Astrocyte (in vitro differentiated cells and primary cell): ENCODE data around the gene MCM3AP. TPM values are rescaled to one million over a fixed set of nuclear protein-coding genes. Genes with fewer than 3 reads are reported as not detected.

Experiments used
- DNase-seq: peaks from one replicate; pipeline ENCODE4 v3.0.0-alpha.2; 2010; ENCODE audit warnings: low read depth
- FAIRE-seq: peaks from 2 replicates; lab custom pipeline; 2011; peaks lifted over from hg19 to GRCh38; lab: Jason Lieb, UNC
- H2AFZ ChIP-seq: 2 replicates; pipeline ENCODE4 v1.6.0; 2012; ENCODE audit warnings: low read depth, low read length, inconsistent platforms
- H3K27ac ChIP-seq: 2 replicates; pipeline ENCODE4 v1.5.1; 2011; ENCODE audit warnings: low read depth, low read length, inconsistent platforms
- H3K27me3 ChIP-seq: 2 replicates; pipeline ENCODE4 v1.6.0; 2011; ENCODE audit warnings: low read length, inconsistent platforms; ENCODE audit not compliant: insufficient read depth
- H3K36me3 ChIP-seq: 2 replicates; pipeline ENCODE4 v1.5.1; 2011; ENCODE audit warnings: low read length, inconsistent platforms; ENCODE audit not compliant: insufficient read depth
- H3K4me1 ChIP-seq: 2 replicates; pipeline ENCODE4 v1.5.1; 2011; ENCODE audit warnings: low read length, inconsistent platforms; ENCODE audit not compliant: insufficient read depth
- H3K4me2 ChIP-seq: 2 replicates; pipeline ENCODE4 v1.6.0; 2012; ENCODE audit warnings: low read length, inconsistent platforms
- H3K4me3 ChIP-seq: 2 replicates; pipeline ENCODE4 v1.5.1; 2011; ENCODE audit warnings: low read depth, mild to moderate bottlenecking, low read length, inconsistent platforms; ENCODE audit not compliant: insufficient read depth
- H3K79me2 ChIP-seq: 2 replicates; pipeline ENCODE4 v1.6.0; 2012; ENCODE audit warnings: mild to moderate bottlenecking, low read length, inconsistent platforms; ENCODE audit not compliant: insufficient read depth
- H3K9ac ChIP-seq: 2 replicates; pipeline ENCODE4 v1.6.0; 2012; ENCODE audit warnings: mild to moderate bottlenecking, low read length, inconsistent platforms
- H3K9me3 ChIP-seq: 2 replicates; pipeline ENCODE4 v1.5.1; 2012; ENCODE audit warnings: low read depth, mild to moderate bottlenecking, low read length, inconsistent platforms; ENCODE audit not compliant: insufficient read depth
- H4K20me1 ChIP-seq: 2 replicates; pipeline ENCODE4 v1.6.0; 2012; ENCODE audit warnings: low read length, inconsistent platforms; ENCODE audit not compliant: insufficient read depth
- H3K27ac Mint-ChIP-seq: one replicate; pipeline ENCODE4 v1.8.0; 2021; ENCODE audit warnings: mild to moderate bottlenecking, mixed read lengths; ENCODE audit not compliant: unreplicated experiment
- H3K27me3 Mint-ChIP-seq: one replicate; pipeline ENCODE4 v1.8.0; 2021; ENCODE audit warnings: low read depth, mixed read lengths; ENCODE audit not compliant: unreplicated experiment
- H3K36me3 Mint-ChIP-seq: one replicate; pipeline ENCODE4 v1.8.0; 2021; ENCODE audit warnings: low read depth, mixed read lengths; ENCODE audit not compliant: unreplicated experiment
- H3K4me1 Mint-ChIP-seq: one replicate; pipeline ENCODE4 v1.8.0; 2021; ENCODE audit warnings: low read depth, mixed read lengths; ENCODE audit not compliant: unreplicated experiment
- H3K4me3 Mint-ChIP-seq: one replicate; pipeline ENCODE4 v1.8.0; 2021; ENCODE audit warnings: mild to moderate bottlenecking, moderate library complexity, mixed read lengths; ENCODE audit not compliant: unreplicated experiment
- H3K9me3 Mint-ChIP-seq: one replicate; pipeline ENCODE4 v1.8.0; 2021; ENCODE audit warnings: mild to moderate bottlenecking, mixed read lengths; ENCODE audit not compliant: unreplicated experiment
- CTCF ChIP-seq: IDR thresholded peaks from 2 replicates; pipeline ENCODE4 v1.5.1; 2011; ENCODE audit warnings: low read depth, mild to moderate bottlenecking, inconsistent platforms, low read length, moderate library complexity; ENCODE audit not compliant: insufficient read depth
- EZH2 ChIP-seq: IDR thresholded peaks from 2 replicates; pipeline ENCODE4 v1.6.1; 2012; ENCODE audit warnings: mild to moderate bottlenecking, low read length, inconsistent platforms; ENCODE audit not compliant: insufficient read depth
- total RNA-seq: library from RNA; stranded (reverse); gene quantifications from 2 replicates; pipeline ENCODE4 v1.2.1, GENCODE V29; 2021

Gene MCM3AP
- total RNA-seq, 1 donor from 2014 or later = 84.2 TPM

- Mint-ChIP-seq H3K27me3 (no peaks in the 10 kb centered on the region), H3K27ac (no peak overlapping the region), H3K4me3 (no peak overlapping the region), H3K4me1 (peaks cover 7% of the 10 kb centered on the region), H3K36me3 (no peaks in the 10 kb centered on the region), H3K9me3 (no peaks in the 10 kb centered on the region)
- peaks cover 5% of the 10 kb centered on the region for H4K20me1 ChIP-seq
- FAIRE-seq (no peak), DNase-seq (no peak)
- H3K27ac ChIP-seq = no peak overlapping the region
- H3K4me3 ChIP-seq = no peak overlapping the region
- H3K9ac ChIP-seq = no peak overlapping the region
- no peak overlapping the region for H2AFZ ChIP-seq
- no peaks in the 10 kb centered on the region for H3K9me3 ChIP-seq
- no peaks in the 10 kb centered on the region for H3K27me3 ChIP-seq
- no peak for TF ChIP-seq EZH2
- no peak for TF ChIP-seq CTCF
- no peak overlapping the region for H3K4me2 ChIP-seq
- H3K36me3 ChIP-seq = no peaks in the 10 kb centered on the region
- peaks cover 10% of the 10 kb centered on the region for H3K4me1 ChIP-seq
- peaks cover 39% of the 10 kb centered on the region for H3K79me2 ChIP-seq
Observed at GRCh38 chr21:46318464-46318845, 33.0 kb upstream of the MCM3AP start.

GRCh38 chr21:46317710-46318463, 32.5 kb upstream of the MCM3AP start:
- DNase-seq (no peak), FAIRE-seq (no peak)
- peaks cover 33% of the 10 kb centered on the region for H3K79me2 ChIP-seq
- H3K9me3 Mint-ChIP-seq = no peaks in the 10 kb centered on the region
- H3K27ac Mint-ChIP-seq = no peak overlapping the region
- H3K9me3 ChIP-seq = no peaks in the 10 kb centered on the region
- H3K9ac ChIP-seq = no peak overlapping the region
- no peaks in the 10 kb centered on the region for H3K27me3 ChIP-seq
- no peak overlapping the region for H2AFZ ChIP-seq
- H3K27me3 Mint-ChIP-seq = no peaks in the 10 kb centered on the region
- no peak overlapping the region for H3K4me3 Mint-ChIP-seq
- no peak overlapping the region for H3K4me3 ChIP-seq
- TF ChIP-seq CTCF (no peak), EZH2 (no peak)
- H4K20me1 ChIP-seq = peaks cover 5% of the 10 kb centered on the region
- H3K4me1 Mint-ChIP-seq = peaks cover 7% of the 10 kb centered on the region
- peaks cover 8% of the 10 kb centered on the region for H3K4me1 ChIP-seq
- no peaks in the 10 kb centered on the region for H3K36me3 ChIP-seq
- no peak overlapping the region for H3K27ac ChIP-seq
- H3K4me2 ChIP-seq = no peak overlapping the region
- H3K36me3 Mint-ChIP-seq = no peaks in the 10 kb centered on the region

- no peak overlapping the region for H3K4me3 Mint-ChIP-seq
Observed at GRCh38 chr21:46316708-46317324, 31.4 kb upstream of the MCM3AP start.

More at GRCh38 chr21:46316708-46317324, 31.4 kb upstream of the MCM3AP start:
- peaks cover 23% of the 10 kb centered on the region for H3K79me2 ChIP-seq
- Mint-ChIP-seq H3K4me1 (peaks cover 4% of the 10 kb centered on the region), H3K36me3 (no peaks in the 10 kb centered on the region), H3K9me3 (no peaks in the 10 kb centered on the region), H3K27ac (no peak overlapping the region), H3K27me3 (no peaks in the 10 kb centered on the region)
- H3K9me3 ChIP-seq = no peaks in the 10 kb centered on the region
- no peak for FAIRE-seq
- no peak overlapping the region for H3K4me2 ChIP-seq
- H3K27me3 ChIP-seq = no peaks in the 10 kb centered on the region
- peaks cover 5% of the 10 kb centered on the region for H4K20me1 ChIP-seq
- H3K9ac ChIP-seq = no peak overlapping the region
- no peak overlapping the region for H3K27ac ChIP-seq
- no peaks in the 10 kb centered on the region for H3K36me3 ChIP-seq
- H3K4me1 ChIP-seq = no peaks in the 10 kb centered on the region
- H2AFZ ChIP-seq = no peak overlapping the region
- H3K4me3 ChIP-seq = no peak overlapping the region
- TF ChIP-seq CTCF (no peak), EZH2 (no peak)
- no peak for DNase-seq
